Activated CD4-positive, alpha-beta T cell treated with anti-CD3 and anti-CD28 coated beads for 24 hours (primary cell): Measurements from ENCODE around the gene TCOF1.

Experiments
- DNase-seq, 2 donors: peaks; one replicate each; pipeline ENCODE4 v3.0.0-alpha.2; 2020; ENCODE audit warnings: low read depth in 2 of 2

TCOF1 gene

GRCh38 chr5:150325426-150325825 lies 32.1 kb upstream of the TCOF1 start:
- no peak for DNase-seq

DNA sequence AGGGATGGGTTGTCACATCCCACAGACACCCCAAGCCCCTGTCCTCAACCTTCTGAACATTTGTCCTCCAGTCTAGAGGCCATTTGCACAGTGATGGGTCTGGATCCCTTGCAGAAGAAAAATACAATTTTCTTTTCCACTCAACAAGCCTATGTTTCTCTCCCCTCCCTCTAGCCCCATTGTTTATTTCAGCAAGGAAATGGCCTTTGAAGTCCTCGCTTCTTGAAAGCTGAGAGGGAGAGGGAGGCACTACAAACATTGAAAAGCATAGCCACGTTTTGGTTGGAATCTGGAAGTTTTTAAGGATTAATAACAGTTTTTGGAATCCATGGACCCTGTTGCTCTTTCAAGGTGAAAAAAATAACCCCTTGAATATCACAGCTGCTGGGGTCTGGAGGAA lies 30.8 kb upstream of the TCOF1 start:
- DNase-seq = no peak

DNA sequence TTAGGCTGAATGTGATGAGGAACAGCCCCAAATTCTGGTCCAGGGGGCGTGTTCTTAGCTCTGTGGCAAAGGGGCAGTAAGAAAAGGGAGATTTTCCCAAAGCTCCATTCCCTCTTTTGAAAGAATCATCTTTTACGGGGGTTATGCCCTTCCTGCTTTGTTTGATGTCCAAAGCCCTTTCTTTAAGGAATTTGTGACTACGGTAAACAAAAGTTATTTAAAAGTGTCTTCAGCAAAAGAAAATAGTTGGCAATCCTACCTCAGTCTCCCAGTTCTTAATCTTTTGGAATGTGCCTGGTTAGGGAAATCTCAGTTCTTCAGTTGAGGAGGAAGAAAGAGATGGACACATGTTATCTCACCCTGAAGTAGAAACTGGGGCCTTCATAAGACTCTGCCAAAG lies 30.4 kb upstream of the TCOF1 start:
- no peak for DNase-seq

DNA sequence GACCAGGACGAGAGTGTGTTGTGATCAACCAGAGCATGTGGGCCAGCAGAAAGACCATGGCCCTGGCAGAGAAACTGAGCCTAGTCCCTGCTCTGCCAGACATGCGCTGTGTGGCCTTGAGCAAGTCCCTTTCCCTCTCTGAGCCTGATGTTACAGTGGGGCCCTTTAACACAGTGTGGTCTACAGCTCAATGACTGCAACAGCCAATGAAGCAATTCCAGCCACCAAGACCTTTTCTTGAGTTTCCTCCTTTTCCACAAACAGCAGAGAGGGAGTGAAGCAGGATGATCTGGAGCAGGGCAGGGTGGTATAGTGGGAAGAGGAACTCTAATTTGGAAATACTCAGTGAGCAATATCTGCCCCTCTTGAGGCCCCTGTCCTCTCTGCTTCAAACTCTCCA lies 29.0 kb upstream of the TCOF1 start:
- no peak for DNase-seq

DNA sequence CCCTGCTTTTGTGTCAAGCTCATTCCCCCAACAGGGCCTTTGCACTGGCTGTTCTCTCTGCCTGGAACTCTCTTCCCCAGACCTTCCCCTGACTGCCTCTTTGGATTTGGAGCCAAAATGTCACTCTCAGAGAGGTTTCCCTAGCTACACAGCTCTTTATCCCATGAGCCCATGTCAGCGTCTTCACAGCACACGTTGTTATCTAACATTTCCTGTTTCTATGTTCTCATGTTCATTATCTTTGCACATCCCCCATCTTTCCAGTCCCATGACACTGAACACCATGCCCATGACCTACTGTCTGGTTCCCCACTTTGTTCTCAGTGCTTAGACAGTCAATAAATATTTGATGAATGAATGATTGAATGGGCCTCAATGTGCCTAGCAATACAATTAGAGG lies 28.5 kb upstream of the TCOF1 start:
- DNase-seq = no peak

GRCh38 chr5:150329881-150330876 lies 27.3 kb upstream of the TCOF1 start:
- no peak for DNase-seq

- DNase-seq = no peak
These were observed 24.1 kb upstream of the TCOF1 start for GRCh38 chr5:150333400-150333799.

DNA sequence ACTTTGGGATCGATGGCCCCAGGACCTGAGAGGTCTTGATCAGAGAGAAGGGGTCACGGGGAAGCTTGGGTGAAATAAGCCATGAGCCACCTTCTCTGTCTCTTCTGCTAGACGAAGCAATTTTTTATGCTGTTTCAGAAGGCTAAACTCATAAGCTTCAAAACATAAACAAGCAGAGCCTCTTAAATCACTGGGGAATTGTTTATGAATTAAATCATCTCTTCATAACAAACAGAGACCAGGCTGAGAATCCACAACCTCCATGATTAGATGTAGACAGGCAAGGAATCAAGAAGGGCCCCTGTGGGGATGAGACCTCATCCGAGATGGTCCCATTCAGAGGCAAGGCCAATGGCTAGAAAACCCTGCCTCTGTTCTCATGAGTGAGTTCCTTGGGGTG lies 21.7 kb upstream of the TCOF1 start:
- no peak for DNase-seq

- DNase-seq = no peak
These were observed 19.0 kb upstream of the TCOF1 start for GRCh38 chr5:150338546-150338945.

GRCh38 chr5:150339165-150339564 lies 18.3 kb upstream of the TCOF1 start:
- DNase-seq = no peak

- no peak for DNase-seq
These were observed 17.7 kb upstream of the TCOF1 start for GRCh38 chr5:150339841-150340240.

DNA sequence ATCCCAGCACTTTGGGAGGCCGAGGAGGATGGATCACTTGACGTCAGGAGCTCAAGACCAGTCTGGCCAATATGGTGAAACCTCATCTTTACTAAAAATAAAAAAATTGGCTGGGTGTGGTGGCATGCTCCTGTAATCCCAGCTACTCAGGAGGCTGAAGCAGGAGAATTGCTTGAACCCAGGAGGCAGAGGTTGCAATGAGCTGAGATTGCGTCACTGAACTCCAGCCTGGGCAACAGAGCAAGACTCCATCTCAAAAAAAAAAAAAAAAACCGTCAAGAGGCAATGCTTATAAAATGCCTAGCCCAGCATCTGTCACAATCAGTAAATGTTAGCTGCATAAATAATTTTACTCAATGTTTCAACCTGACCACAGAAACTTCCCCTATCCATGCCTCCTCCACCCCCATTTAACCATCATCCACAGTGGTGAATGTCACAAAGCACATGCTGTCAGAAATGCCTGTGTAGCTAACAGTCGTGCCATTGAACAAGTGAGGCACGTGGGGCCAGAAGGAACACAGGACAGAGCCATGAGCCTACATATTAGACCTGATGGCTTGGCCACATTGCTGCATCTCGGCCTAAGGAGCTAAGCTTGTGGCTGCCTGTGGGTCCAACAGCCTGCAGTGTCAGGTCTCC lies 16.8 kb upstream of the TCOF1 start:
- no peak for DNase-seq

- no peak for DNase-seq
These were observed 16.2 kb upstream of the TCOF1 start for GRCh38 chr5:150341331-150341730.

GRCh38 chr5:150341989-150342388 lies 15.5 kb upstream of the TCOF1 start:
- DNase-seq = no peak

GRCh38 chr5:150342583-150342982 lies 14.9 kb upstream of the TCOF1 start:
- no peak for DNase-seq

DNA sequence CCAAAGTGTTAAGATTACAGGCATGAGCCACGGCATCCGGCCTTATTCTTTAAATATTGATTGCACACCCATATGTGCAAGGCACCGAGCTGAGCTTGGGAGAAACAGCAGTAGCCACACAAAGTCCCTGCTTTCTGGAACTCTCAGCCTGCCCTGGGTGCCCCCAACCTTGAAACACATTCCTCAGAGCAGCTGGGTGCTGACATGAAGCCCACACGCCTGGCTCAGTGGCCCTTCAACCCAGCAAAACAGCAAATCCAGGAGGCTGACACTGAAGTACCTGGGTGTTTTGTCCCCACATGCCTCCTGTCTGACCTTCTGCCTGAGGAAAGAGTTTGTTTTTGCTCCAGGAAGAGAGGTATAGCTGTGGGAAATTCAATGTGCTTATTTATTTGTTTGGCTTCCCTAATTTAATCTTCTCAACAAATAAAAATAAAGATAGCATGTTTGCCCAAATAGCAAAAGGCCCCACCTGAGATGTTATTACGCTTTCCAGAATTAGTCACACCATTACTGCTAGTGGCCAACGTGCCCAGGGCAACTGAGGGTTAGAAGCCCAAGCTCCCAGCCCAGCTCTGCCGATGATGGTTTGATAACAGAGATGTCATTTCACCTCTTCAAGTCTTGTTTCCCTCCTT lies 13.4 kb upstream of the TCOF1 start:
- no peak for DNase-seq

DNA sequence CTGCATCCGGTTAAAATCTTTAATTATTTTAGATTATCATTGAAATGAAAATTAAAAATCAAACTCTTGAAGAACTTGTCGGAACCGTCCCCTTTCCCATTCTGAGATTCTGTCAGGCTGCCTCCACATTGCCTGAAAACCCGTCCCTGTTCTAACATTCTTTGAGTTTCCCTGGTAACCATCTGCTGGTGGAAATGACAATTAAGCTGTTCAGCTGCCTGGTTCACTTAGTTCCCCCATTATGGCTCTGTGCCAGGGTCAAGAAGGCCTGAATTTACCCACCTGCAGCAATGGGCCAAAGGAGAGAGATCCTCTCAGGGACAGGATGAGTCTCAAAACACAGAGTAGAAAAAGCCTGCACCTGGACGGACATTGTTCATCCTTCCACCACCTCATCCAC lies 11.8 kb upstream of the TCOF1 start:
- DNase-seq = no peak

GRCh38 chr5:150346592-150346991 lies 10.9 kb upstream of the TCOF1 start:
- DNase-seq = no peak

GRCh38 chr5:150347003-150347402 lies 10.5 kb upstream of the TCOF1 start:
- DNase-seq = no peak

GRCh38 chr5:150347451-150347850 lies 10.0 kb upstream of the TCOF1 start:
- DNase-seq = no peak

DNA sequence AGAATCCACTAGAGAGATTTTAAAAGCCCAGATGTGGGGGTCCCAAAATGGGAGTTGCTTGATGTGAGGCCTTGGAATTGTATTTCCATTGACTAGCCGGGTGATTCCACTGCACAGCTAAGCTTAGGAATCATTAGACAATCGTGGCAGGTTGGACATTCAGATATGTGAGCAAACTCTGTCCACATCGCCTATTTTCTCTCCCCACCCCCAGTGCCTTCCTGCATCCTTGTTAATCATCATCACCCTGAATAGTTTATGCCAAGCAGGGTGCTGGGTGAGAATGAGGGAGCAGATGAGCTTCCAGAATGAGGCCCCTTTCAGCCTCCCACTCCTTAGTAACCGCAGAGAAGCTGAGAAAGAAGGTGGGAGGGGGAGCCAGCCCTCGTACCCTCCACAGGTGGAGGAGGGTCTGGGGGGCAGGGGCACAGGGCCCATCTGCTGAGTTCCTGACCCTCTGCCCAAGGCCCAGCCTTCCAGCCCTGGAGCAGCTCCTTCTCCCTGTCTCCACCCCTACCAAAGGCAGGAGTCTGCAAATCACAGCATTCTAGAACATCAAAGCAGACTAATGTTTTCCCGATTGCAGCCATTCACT lies 7.7 kb upstream of the TCOF1 start:
- no peak for DNase-seq
